GM19452 (cell line): Measurements from ENCODE around the gene METTL14.

Source experiments
- ATAC-seq: cut with Tn5 transposase; IDR thresholded peaks from one replicate; pipeline ENCODE4 v1.9.1; 2021; ENCODE audit not compliant: unreplicated experiment

METTL14 gene

DNA sequence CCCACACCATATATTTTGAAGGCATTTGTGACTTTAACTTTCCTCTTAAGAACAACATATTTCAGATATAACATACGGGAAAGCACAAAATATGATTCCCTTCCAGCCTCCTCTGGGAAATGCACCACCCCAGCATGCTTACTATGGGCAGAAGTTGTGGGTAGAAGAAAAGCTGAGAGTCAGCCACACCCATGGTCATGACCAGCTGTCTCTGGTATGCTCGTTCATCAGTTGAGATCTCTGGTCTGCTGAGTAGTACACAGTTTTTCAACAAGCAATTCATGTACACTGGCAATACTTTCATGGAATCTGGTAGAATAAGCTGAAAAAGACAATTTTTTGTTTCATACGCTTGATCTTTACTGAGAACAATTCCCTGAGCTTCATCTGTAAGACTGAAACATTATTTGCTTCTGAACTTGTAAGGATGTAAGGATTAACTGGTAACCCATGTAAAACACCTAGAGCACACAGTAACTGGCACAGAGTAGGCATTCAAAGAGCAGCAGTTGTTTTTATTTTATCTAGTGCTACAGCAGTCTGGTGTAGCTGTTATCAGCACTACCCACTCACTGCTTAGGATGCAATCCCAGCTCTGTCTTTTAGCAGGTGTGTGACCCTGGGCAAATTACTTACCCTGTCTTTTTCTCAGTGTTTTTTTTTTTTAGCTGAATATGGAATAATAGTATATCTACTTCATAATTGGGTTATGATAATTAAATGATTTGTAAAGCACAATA, 47.6 kb downstream of the METTL14 start:
- ATAC-seq, result no peak

DNA sequence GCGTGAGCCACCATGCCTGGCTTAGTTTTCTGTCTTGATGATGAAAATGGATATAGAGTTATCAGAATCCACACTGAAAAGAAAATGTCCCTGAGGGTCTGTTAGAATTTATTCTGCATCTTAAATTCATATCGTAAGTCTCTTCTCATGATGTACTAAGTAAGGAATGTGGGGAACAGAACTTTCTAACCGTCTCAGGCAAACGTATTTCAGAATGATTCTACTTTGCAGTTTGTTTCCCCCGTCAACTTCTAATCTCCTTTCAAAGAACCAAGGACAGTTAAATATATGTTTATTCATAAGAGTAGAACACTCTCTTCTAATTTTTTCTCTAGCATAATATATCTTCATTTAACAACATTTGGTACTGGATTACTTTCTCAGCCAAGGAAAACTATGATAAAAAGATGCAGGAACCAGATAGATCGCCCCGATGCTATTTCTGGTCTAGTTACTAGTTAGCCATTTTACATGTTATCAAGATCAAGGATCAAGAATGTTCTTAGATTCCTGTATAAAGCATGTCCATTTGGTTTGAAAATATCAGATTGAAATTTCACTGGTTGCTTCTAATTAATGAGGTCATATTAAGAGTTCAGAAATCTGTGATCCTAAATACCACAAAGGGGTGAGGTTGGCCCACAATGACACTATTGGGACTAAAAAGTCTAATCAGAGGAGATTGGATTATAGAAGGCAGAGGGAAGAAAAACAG, 49.5 kb downstream of the METTL14 start:
- ATAC-seq, result no peak

DNA sequence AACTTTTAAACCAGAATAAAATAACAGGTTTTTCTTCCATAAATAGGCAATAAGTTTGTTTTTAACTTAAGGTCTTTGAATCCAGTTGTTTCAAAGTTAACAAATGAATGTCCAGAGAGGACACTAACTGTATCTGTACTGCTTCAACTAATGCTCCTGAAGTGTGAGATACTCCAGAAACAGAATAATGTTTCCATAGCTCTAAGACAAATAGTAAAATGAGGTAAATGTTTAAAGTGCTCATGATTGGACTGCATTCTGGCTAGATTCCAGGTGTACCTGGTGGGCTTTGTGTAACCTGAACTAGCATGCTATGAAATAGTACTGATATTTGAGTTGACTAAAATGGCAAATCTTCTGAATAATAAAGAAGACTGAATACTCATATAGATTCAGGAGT, 51.7 kb downstream of the METTL14 start:
- no peak for ATAC-seq

- no peak for ATAC-seq
Measured at GRCh38 chr4:118738090-118738489, 52.9 kb downstream of the METTL14 start.

DNA sequence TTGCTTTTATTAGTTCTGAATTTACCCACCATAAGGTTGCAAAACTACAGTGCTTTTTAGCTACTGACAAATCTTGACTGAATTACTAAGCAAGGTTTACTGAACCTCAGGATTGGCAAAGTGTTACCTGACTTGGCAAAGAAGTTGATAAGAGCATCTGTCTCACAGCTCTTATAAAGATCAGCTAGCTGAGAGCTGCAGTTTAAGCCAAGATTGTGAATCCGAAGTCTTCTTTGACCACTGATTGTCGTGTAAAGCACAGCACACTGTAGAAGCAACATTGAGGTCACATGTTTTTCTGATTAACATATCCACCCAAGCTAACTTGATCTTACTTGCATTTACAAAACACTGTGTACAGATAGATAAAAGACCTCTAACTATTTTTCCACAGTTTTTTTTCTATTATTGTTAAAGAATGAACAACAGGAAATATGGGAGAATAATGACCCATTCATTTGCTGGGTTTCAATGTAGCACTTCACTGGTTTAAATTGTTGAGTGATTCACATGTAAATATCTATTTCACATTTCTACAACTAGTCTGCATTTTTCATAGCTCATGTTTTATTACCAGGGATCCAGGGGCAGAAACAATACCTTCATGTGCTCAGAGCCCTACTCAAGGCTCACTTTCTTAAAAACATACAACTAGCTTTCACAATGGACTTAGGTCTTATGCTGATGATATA, 54.0 kb downstream of the METTL14 start:
- no peak for ATAC-seq

- ATAC-seq, result no peak
Measured at GRCh38 chr4:118740869-118741268, 55.7 kb downstream of the METTL14 start.

GRCh38 chr4:118741301-118741855, 56.2 kb downstream of the METTL14 start:
- ATAC-seq, result no peak

GRCh38 chr4:118742050-118742449, 56.9 kb downstream of the METTL14 start:
- ATAC-seq, result no peak

DNA sequence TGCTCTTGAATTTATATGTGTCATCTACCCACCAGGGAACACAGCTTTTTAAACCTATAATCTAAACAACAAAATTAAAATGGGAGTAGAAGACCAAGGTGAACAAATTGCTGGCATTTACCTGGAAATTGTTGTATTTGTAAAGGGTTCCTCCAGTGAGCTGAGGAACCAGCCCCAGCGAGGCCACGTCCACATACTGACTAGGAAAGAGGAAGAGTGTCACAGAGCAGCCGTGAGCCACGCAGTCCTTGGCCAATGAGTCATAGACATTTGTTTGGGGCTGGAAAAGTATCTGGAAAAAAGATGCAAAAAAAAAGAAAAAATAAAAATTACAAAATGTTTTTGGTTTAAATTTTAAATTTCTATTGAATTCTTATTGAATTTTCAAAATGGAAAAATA, 58.7 kb downstream of the METTL14 start:
- ATAC-seq, result no peak

DNA sequence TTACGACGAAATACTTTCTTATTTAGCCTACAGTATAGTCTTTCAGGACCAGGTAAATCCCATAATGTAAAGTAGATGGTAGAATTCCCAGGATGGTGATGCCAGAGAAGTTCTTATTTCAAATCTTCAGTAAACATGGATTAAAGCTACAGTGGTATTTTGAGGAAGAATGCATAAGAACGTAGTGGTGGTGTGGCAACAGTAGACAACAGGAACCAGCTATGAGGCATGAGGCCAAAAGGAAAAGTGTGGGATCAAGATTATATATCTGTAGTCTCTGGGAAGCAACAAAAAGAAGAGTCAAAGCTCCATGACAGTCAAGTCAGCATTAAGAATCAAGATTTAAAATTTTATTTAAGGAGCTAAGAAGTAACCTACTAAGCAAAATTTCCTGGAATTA, 60.2 kb downstream of the METTL14 start:
- no peak for ATAC-seq

- no peak for ATAC-seq
Measured at GRCh38 chr4:118746251-118746919, 61.2 kb downstream of the METTL14 start.

DNA sequence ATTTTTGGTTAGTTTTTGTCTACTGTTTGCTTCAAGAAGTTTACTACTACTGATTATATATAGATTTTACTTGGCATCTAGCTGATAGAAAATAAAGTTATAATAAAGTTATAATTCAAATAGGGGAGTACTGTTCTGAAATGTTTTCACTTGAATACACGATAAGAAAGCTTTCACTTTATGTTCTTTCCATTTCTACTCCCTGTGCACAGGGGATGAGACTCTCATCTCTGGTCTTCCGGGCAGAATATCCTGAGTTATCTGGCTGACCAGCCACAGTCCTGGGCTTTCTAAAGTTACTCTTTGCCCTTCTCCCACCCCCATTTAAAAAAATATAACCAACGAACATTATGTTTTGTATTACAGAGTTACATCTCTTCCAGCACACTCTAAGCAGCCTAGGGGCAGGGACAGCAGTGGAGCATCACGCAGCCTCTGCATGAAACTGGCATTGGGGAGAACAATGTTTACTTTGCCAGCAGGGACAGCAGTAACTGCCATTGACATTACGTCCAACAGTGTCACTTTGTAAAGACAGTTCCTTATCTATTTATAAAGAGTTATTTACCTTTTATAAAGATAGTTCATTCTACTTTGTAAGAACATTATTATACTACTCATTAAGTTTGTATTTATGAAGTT, 64.3 kb downstream of the METTL14 start:
- no peak for ATAC-seq

DNA sequence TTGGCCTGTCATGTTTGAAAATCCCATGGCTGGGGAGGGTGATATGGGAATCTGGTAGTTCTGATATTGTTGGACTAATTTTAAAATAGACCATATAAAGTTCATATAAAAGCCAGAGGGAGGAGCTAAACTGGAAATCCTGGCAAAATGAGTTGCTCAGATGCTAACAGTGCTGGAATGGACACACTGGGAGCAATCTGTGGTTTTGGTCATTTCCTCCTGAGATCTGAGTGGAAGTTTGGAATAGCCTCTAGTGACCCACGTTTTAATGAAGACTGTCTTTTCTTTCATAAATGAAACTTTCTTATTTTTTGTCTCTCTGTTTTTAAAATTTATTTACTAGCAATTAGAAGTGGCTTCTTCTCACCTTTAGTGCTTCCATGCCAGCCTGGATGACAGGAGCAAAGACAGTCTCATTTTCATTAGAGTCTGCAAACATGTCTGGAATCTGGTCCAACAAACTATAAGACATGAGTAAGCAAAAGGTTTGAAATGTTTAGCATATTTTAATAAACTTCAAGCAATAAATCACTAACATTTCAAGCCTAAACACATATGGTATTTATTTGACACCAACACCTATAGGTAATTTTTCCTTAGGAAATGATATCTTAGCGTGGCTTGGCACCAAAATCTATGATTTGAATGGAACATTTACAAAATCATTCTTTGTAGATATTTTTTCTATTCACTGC, 66.6 kb downstream of the METTL14 start:
- no peak for ATAC-seq

DNA sequence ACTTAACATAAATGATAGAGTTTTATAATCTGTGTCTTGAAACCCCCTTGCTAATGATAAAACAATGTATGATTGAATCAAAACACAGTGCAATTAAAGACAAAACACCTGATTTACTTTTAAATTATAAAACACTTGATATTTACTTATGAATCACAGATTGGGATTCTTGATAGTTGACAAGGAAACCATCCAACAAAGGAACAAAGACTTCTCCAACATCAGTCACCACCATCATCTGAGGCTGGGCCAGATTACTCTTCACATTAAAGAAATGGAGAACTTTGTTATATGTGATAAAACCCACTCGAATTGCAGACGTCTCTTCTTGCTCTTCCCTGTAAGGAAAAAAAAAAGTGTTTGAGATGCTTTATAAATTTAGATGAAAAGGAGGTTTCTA, 67.4 kb downstream of the METTL14 start:
- ATAC-seq, result no peak

GRCh38 chr4:118753096-118753495, 67.9 kb downstream of the METTL14 start:
- no peak for ATAC-seq

DNA sequence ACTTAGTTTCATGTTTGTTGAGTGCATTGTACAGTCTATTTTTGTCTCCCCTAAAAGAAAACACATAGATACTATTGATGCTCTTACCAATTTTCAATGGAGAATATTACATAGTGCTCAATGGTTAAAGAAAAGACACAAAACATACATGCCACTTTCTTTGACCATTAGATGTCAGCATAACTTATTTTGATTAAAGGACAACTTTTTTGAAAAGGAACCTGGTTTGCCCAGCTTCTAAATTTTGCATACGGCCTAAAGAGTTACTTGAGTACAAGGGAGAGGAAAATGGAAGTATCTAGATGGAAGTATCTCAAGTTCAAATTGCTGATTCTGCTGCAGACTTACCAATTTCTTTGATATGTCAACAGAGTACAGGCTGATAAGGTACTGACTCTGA, 68.5 kb downstream of the METTL14 start:
- no peak for ATAC-seq

- ATAC-seq, result no peak
Measured at GRCh38 chr4:118754890-118755289, 69.7 kb downstream of the METTL14 start.

GRCh38 chr4:118755438-118756226, 70.4 kb downstream of the METTL14 start:
- no peak for ATAC-seq

DNA sequence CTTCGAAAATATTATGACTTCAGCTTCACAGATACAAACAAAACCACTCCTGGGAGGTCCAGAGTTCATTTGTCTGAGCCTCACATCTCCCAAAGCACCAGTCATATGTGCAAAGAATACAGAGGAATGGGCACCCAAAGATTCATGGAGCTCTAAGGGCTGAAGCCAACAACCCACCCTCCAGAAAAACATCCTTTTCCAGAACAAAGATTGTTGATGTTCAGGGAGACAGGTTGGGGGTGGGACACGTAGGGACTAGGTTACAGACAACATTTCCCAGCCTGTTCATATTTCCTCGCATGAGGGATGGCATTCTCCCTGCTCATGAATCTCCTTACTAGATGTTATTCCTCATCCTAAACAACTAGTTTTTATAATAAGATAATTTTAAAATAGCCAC, 71.2 kb downstream of the METTL14 start:
- ATAC-seq, result no peak
